Neural cell (in vitro differentiated cells): ENCODE data around the gene TOR4A. TPM values are rescaled to one million over a fixed set of nuclear protein-coding genes. Genes with fewer than 3 reads are reported as not detected.
"Not testable (repeated sequence)": the region's sequence is repeated elsewhere in the genome, so short reads cannot be mapped to it uniquely, and the experiment has no call there.

Experiments used
- H2AFZ ChIP-seq: fragments of 200-600, 300-800 bp; sonication (generic), shearing (Covaris generic); 2 replicates; pipeline ENCODE4 v1.6.0; 2014; ENCODE audit warnings: low read depth, mild to moderate bottlenecking, antibody characterized with exemption, low read length, moderate library complexity
- H3F3A ChIP-seq: fragments of 200-600 bp; shearing (Covaris generic); 2 replicates; pipeline ENCODE4 v1.6.1; 2016; ENCODE audit warnings: mild to moderate bottlenecking, moderate library complexity, mixed read lengths, antibody characterized with exemption, low read length; ENCODE audit not compliant: insufficient read depth, poor library complexity, severe bottlenecking
- H3K27ac ChIP-seq: fragments of 200-600, 300-800 bp; sonication (generic), shearing (Covaris generic); 2 replicates; pipeline ENCODE4 v1.5.1; 2014; ENCODE audit warnings: mild to moderate bottlenecking, low read length, moderate library complexity
- H3K27me3 ChIP-seq: fragments of 300-800, 200-600 bp; sonication (generic), shearing (Covaris generic); 2 replicates; pipeline ENCODE4 v1.6.0; 2014; ENCODE audit warnings: mild to moderate bottlenecking, low read depth, low read length, moderate library complexity; ENCODE audit not compliant: insufficient read depth
- H3K36me3 ChIP-seq: fragments of 300-800, 200-600 bp; sonication (generic), shearing (Covaris generic); 2 replicates; pipeline ENCODE4 v1.5.1; 2014; ENCODE audit warnings: mild to moderate bottlenecking, antibody characterized with exemption, low read length, moderate library complexity; ENCODE audit not compliant: insufficient read depth
- H3K4me2 ChIP-seq: fragments of 300-800, 200-600 bp; sonication (generic), shearing (Covaris generic); 2 replicates; pipeline ENCODE4 v1.6.0; 2014; ENCODE audit warnings: mild to moderate bottlenecking, low read length
- H3K4me3 ChIP-seq: fragments of 300-800, 200-600 bp; sonication (generic), shearing (Covaris generic); 2 replicates; pipeline ENCODE4 v1.5.1; 2014; ENCODE audit warnings: mild to moderate bottlenecking, low read length, moderate library complexity
- H3K79me2 ChIP-seq: fragments of 200-600 bp; shearing (Covaris generic); replicated peaks from 2 replicates; pipeline ENCODE4 v1.6.0; 2014; ENCODE audit warnings: mild to moderate bottlenecking, low read length, moderate library complexity; ENCODE audit not compliant: insufficient read depth
- H3K9ac ChIP-seq: fragments of 300-800, 200-600 bp; sonication (generic), shearing (Covaris generic); 2 replicates; pipeline ENCODE4 v1.6.1; 2016; ENCODE audit warnings: mild to moderate bottlenecking, low read length, mixed read lengths
- H3K9me2 ChIP-seq: fragments of 200-600 bp; shearing (Covaris generic); 2 replicates; pipeline ENCODE4 v1.6.1; 2016; ENCODE audit warnings: mild to moderate bottlenecking, low read length, mixed read lengths; ENCODE audit not compliant: insufficient read depth
- H3K9me3 ChIP-seq: fragments of 200-600, 300-800 bp; sonication (generic), shearing (Covaris generic); 2 replicates; pipeline ENCODE4 v1.6.1; 2016; ENCODE audit warnings: mild to moderate bottlenecking, mixed run types, low read length, moderate library complexity, mixed read lengths
- H4K20me1 ChIP-seq: fragments of 200-600 bp; shearing (Covaris generic); 2 replicates; pipeline ENCODE4 v1.6.1; 2016; ENCODE audit warnings: mild to moderate bottlenecking, mixed run types; ENCODE audit not compliant: insufficient read depth
- EP300 ChIP-seq: fragments of 450-650 bp; conservative IDR thresholded peaks from 2 replicates; pipeline ENCODE4 v1.6.1; 2014; ENCODE audit warnings: antibody characterized with exemption, mild to moderate bottlenecking, moderate library complexity; ENCODE audit not compliant: poor library complexity, severe bottlenecking
- EZH2 ChIP-seq: fragments of 200-600, 300-800 bp; shearing (Covaris generic), sonication (generic); IDR thresholded peaks from 2 replicates; pipeline ENCODE4 v1.6.1; 2014; ENCODE audit warnings: antibody characterized with exemption, low read length, borderline replicate concordance, mild to moderate bottlenecking; ENCODE audit not compliant: insufficient read depth, poor library complexity, severe bottlenecking
- MXI1 ChIP-seq: fragments of 450-650 bp; conservative IDR thresholded peaks from 2 replicates; pipeline ENCODE4 v1.6.1; 2014; ENCODE audit warnings: antibody characterized with exemption, mild to moderate bottlenecking; ENCODE audit not compliant: poor library complexity, severe bottlenecking
- POLR2AphosphoS5 ChIP-seq: IDR thresholded peaks from 2 replicates; pipeline ENCODE4 v1.6.1; 2012
- RAD21 ChIP-seq: fragments of 450-650 bp; conservative IDR thresholded peaks from 2 replicates; pipeline ENCODE4 v1.6.1; 2014; ENCODE audit warnings: antibody characterized with exemption, mild to moderate bottlenecking, moderate library complexity
- SMC3 ChIP-seq: fragments of 450-650 bp; conservative IDR thresholded peaks from 2 replicates; pipeline ENCODE4 v1.6.1; 2014; ENCODE audit warnings: antibody characterized with exemption, mild to moderate bottlenecking, moderate library complexity; ENCODE audit not compliant: poor library complexity
- TAF1 ChIP-seq: IDR thresholded peaks from 2 replicates; pipeline ENCODE4 v1.6.1; 2012; ENCODE audit warnings: low read depth
- polyA plus RNA-seq: library from polyadenylated mRNA; depleted of rRNA; stranded (reverse); fragments of >200 nt; gene quantifications from 2 replicates; pipeline ENCODE4 v1.2.3, GENCODE V29; 2014
- TF ChIP-seq, protein P1 (sequence below): IDR thresholded peaks from 2 replicates; pipeline ENCODE4 v1.6.1; 2012; ENCODE audit warnings: borderline replicate concordance
- TF ChIP-seq, protein P2 (sequence below): fragments of 450-650 bp; IDR thresholded peaks from 2 replicates; pipeline ENCODE4 v1.5.1; 2014; ENCODE audit warnings: antibody characterized with exemption, mild to moderate bottlenecking, moderate library complexity; ENCODE audit not compliant: poor library complexity, severe bottlenecking

The TOR4A gene
- polyA plus RNA-seq, 1 donor from 2014 or later = 0.50 TPM

DNA sequence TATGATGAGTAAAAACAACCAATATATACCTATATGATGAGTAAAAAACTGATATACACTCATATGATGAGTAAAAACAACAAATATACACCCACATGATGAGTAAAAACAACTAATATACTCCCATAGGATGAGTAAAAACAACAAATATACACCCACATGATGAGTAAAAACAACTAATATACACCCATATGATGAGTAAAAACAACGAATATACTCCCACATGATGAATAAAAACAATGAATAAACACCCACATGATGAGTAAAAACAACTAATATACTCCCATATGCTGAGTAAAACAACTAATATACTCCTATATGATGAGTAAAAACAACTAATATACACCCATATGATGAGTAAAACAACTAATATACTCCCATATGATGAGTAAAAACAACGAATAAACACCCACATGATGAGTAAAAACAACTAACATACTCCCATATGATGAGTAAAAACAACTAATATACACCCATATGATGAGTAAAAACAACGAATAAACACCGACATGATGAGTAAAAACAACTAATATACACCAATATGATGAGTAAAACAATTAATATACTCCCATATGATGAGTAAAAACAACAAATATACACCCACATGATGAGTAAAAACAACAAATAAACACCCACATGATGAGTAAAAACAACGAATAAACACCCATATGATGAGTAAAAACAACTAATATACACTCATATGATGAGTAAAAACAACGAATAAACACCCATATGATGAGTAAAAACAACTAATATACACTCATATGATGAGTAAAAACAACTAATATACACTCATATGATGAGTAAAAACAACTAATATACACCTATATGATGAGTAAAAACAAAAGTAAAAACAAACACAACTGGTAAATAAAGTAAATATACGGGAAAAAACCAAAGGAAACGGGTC lies 50.4 kb downstream of the TOR4A start:
- not testable (repeated sequence) for H3K9me2 ChIP-seq, H2AFZ ChIP-seq, H3K9ac ChIP-seq, H3K36me3 ChIP-seq, H4K20me1 ChIP-seq, H3K4me2 ChIP-seq, H3K27ac ChIP-seq, H3F3A ChIP-seq, H3K79me2 ChIP-seq, H3K27me3 ChIP-seq, H3K4me3 ChIP-seq, H3K9me3 ChIP-seq

DNA sequence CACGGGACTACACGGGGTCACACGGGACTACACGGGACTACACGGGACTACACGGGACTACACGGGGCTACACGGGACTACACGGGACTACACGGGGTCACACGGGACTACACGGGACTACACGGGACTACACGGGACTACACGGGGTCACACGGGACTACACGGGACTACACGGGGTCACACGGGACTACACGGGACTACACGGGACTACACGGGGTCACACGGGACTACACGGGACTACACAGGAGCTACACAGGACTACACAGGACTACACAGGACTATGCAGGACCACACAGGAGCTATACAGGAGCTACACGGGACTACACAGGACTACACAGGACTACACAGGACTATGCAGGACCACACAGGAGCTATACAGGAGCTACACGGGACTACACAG lies 52.1 kb downstream of the TOR4A start:
- H3K9me2 ChIP-seq, H3K4me2 ChIP-seq, H3K27me3 ChIP-seq, H3K9ac ChIP-seq, H3K79me2 ChIP-seq, H3K9me3 ChIP-seq, H4K20me1 ChIP-seq, H3F3A ChIP-seq, H2AFZ ChIP-seq, H3K36me3 ChIP-seq, H3K27ac ChIP-seq, H3K4me3 ChIP-seq: not testable (repeated sequence)

DNA sequence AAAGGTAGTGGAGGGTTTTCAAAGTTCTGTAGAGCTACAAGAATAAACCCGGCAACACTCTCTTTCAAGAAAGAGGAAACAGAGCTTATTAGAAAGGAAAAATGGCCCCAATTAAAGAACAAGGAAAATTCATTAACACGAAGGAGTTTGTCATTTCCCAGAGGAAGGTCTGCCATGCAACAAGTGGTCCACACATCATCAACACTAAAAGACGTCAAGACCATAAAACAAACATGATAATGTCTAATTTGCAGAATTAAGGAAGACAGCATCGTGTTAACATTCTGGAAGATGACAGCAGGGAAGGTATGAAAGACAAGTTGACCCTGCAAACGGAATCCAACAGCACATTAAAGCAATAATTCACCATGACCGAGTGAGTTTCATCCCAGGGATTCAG lies 53.2 kb downstream of the TOR4A start:
- Histone ChIP-seq H3F3A (no peaks in the 10 kb centered on the region), H3K4me2 (no peak overlapping the region), H3K9me3 (no peaks in the 10 kb centered on the region), H3K9me2 (no peaks in the 10 kb centered on the region), H3K36me3 (no peaks in the 10 kb centered on the region), H3K9ac (no peak overlapping the region), H3K79me2 (no peaks in the 10 kb centered on the region), H3K4me3 (no peak overlapping the region), H2AFZ (no peak overlapping the region), H4K20me1 (no peaks in the 10 kb centered on the region), H3K27ac (no peak overlapping the region), H3K27me3 (no peaks in the 10 kb centered on the region)
- TF ChIP-seq, protein P1, sequence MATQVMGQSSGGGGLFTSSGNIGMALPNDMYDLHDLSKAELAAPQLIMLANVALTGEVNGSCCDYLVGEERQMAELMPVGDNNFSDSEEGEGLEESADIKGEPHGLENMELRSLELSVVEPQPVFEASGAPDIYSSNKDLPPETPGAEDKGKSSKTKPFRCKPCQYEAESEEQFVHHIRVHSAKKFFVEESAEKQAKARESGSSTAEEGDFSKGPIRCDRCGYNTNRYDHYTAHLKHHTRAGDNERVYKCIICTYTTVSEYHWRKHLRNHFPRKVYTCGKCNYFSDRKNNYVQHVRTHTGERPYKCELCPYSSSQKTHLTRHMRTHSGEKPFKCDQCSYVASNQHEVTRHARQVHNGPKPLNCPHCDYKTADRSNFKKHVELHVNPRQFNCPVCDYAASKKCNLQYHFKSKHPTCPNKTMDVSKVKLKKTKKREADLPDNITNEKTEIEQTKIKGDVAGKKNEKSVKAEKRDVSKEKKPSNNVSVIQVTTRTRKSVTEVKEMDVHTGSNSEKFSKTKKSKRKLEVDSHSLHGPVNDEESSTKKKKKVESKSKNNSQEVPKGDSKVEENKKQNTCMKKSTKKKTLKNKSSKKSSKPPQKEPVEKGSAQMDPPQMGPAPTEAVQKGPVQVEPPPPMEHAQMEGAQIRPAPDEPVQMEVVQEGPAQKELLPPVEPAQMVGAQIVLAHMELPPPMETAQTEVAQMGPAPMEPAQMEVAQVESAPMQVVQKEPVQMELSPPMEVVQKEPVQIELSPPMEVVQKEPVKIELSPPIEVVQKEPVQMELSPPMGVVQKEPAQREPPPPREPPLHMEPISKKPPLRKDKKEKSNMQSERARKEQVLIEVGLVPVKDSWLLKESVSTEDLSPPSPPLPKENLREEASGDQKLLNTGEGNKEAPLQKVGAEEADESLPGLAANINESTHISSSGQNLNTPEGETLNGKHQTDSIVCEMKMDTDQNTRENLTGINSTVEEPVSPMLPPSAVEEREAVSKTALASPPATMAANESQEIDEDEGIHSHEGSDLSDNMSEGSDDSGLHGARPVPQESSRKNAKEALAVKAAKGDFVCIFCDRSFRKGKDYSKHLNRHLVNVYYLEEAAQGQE = no peak
- TF ChIP-seq POLR2AphosphoS5 (no peak), MXI1 (no peak), SMC3 (no peak), EZH2 (no peak), EP300 (no peak), RAD21 (no peak), TAF1 (no peak)
- TF ChIP-seq, protein P2, sequence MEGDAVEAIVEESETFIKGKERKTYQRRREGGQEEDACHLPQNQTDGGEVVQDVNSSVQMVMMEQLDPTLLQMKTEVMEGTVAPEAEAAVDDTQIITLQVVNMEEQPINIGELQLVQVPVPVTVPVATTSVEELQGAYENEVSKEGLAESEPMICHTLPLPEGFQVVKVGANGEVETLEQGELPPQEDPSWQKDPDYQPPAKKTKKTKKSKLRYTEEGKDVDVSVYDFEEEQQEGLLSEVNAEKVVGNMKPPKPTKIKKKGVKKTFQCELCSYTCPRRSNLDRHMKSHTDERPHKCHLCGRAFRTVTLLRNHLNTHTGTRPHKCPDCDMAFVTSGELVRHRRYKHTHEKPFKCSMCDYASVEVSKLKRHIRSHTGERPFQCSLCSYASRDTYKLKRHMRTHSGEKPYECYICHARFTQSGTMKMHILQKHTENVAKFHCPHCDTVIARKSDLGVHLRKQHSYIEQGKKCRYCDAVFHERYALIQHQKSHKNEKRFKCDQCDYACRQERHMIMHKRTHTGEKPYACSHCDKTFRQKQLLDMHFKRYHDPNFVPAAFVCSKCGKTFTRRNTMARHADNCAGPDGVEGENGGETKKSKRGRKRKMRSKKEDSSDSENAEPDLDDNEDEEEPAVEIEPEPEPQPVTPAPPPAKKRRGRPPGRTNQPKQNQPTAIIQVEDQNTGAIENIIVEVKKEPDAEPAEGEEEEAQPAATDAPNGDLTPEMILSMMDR = no peak
